HG03342 (cell line): ENCODE results near the gene ZDHHC24.
A peak's percentile ranks its signal among the peaks of the same experiment; 100 is the strongest.
"Not testable (repeated sequence)": the region's sequence is repeated elsewhere in the genome, so short reads cannot be mapped to it uniquely, and the experiment has no call there.

Experiments used
- ATAC-seq: cut with Tn5 transposase; IDR thresholded peaks from one replicate; pipeline ENCODE4 v1.9.1; 2021; ENCODE audit warnings: mild to moderate bottlenecking, moderate library complexity; ENCODE audit not compliant: unreplicated experiment

ZDHHC24 gene

GRCh38 chr11:66546966-66547661 lies 1.3 kb upstream of the ZDHHC24 start:
- no peak for ATAC-seq

- no peak for ATAC-seq
Measured at GRCh38 chr11:66546368-66546965, 619 bp upstream of the ZDHHC24 start, which contains the start of gene ACTN3. ACTN3 (plus strand) TSS chr11:66546903; CDS start chr11:66546938, 35 bp downstream.

GRCh38 chr11:66544952-66545351 lies 896 bp downstream of the ZDHHC24 start:
- ATAC-seq = not testable (repeated sequence)

- no peak for ATAC-seq
Measured at GRCh38 chr11:66543263-66544107, 2.4 kb downstream of the ZDHHC24 start.

GRCh38 chr11:66542362-66542761 lies 3.5 kb downstream of the ZDHHC24 start:
- no peak for ATAC-seq

GRCh38 chr11:66541892-66542291 lies 4.0 kb downstream of the ZDHHC24 start:
- no peak for ATAC-seq

GRCh38 chr11:66540598-66540997 lies 5.2 kb downstream of the ZDHHC24 start:
- not testable (repeated sequence) for ATAC-seq

GRCh38 chr11:66539870-66540213 lies 6.0 kb downstream of the ZDHHC24 start:
- no peak for ATAC-seq

GRCh38 chr11:66539170-66539869 lies 6.5 kb downstream of the ZDHHC24 start:
- ATAC-seq = no peak

- ATAC-seq = no peak
Measured at GRCh38 chr11:66532784-66533183, 13.1 kb downstream of the ZDHHC24 start.

GRCh38 chr11:66531841-66532240 lies 14.0 kb downstream of the ZDHHC24 start:
- ATAC-seq = no peak

GRCh38 chr11:66530927-66531709 lies 14.7 kb downstream of the ZDHHC24 start:
- no peak for ATAC-seq

- no peak for ATAC-seq
Measured at GRCh38 chr11:66529655-66530054, 16.2 kb downstream of the ZDHHC24 start.

- ATAC-seq = no peak
Measured at GRCh38 chr11:66529069-66529468, 16.8 kb downstream of the ZDHHC24 start.

- ATAC-seq = no peak
Measured at GRCh38 chr11:66524304-66525040, 21.4 kb downstream of the ZDHHC24 start.

- ATAC-seq = no peak
Measured at GRCh38 chr11:66523611-66524010, 22.2 kb downstream of the ZDHHC24 start.

GRCh38 chr11:66510990-66511339 lies 34.9 kb downstream of the ZDHHC24 start:
- ATAC-seq = no peak

GRCh38 chr11:66510271-66510989 lies 35.4 kb downstream of the ZDHHC24 start, which contains the start of gene BBS1:
BBS1 (plus strand) TSS chr11:66510635; CDS start chr11:66510660, 25 bp downstream.
- ATAC-seq = peak; percentile 85

GRCh38 chr11:66509131-66509561 lies 36.7 kb downstream of the ZDHHC24 start:
- ATAC-seq = no peak
